IMR-90 (cell line): ENCODE data around the gene FBN3. TPM values are rescaled to one million over a fixed set of nuclear protein-coding genes. Genes with fewer than 3 reads are reported as not detected.

Experiments
- ATAC-seq: fragments of 200-7000 bp; cut with Tn5 transposase; 2 replicates; pipeline ENCODE4 v1.9.1; 2020; ENCODE audit warnings: low read depth, mild to moderate bottlenecking, moderate library complexity
- BruUV-seq: library from RNA; stranded (reverse); fragments of 400-500 nt; replicated peaks from 2 replicates; lab custom pipeline; 2021; lab: Mats Ljungman, UMichigan
- CTCF ChIA-PET: fragments of 300-600 bp; formaldehyde crosslinking; extraction: SDS; loops from one replicate; lab custom pipeline; 2021; ENCODE audit warnings: antibody characterized with exemption; lab: Yijun Ruan, JAX
- POLR2A ChIA-PET: fragments of 300-600 bp; sonication (Branson Sonifier 250); formaldehyde crosslinking; loops from one replicate; lab custom pipeline; 2022; ENCODE audit warnings: antibody characterized with exemption; ENCODE audit not compliant: unreplicated experiment; lab: Charles Lee
- DNase-seq: peaks from one replicate; pipeline ENCODE4 v3.0.0; 2013
- H2AFZ ChIP-seq: replicated peaks from 2 replicates; pipeline ENCODE3; 2013; ENCODE audit warnings: low read length, mild to moderate bottlenecking; ENCODE audit not compliant: poor library complexity
- H2AK5ac ChIP-seq: 2 replicates; pipeline ENCODE4 v1.6.1; 2013; ENCODE audit warnings: low read depth, low read length, inconsistent platforms
- H2AK9ac ChIP-seq: replicated peaks from 2 replicates; pipeline ENCODE3; 2013; ENCODE audit warnings: mild to moderate bottlenecking, low read depth, low read length, moderate library complexity; ENCODE audit not compliant: poor library complexity
- H2BK120ac ChIP-seq: 2 replicates; pipeline ENCODE4 v1.6.1; 2013; ENCODE audit warnings: low read depth, low read length, inconsistent platforms
- H2BK15ac ChIP-seq: 3 replicates; pipeline ENCODE4 v1.6.1; 2013; ENCODE audit warnings: low read depth, low read length, inconsistent platforms
- H2BK20ac ChIP-seq: 2 replicates; pipeline ENCODE4 v1.6.1; 2013; ENCODE audit warnings: low read depth, mild to moderate bottlenecking, inconsistent platforms, low read length, moderate library complexity
- H2BK5ac ChIP-seq: 2 replicates; pipeline ENCODE4 v1.6.1; 2013; ENCODE audit warnings: mild to moderate bottlenecking, low read depth, low read length, inconsistent platforms; ENCODE audit not compliant: poor library complexity, severe bottlenecking
- H3K14ac ChIP-seq: replicated peaks from 2 replicates; pipeline ENCODE4 v1.6.1; 2013; ENCODE audit warnings: low read depth, low read length, inconsistent platforms
- H3K18ac ChIP-seq: 2 replicates; pipeline ENCODE4 v1.6.1; 2013; ENCODE audit warnings: low read depth, low read length, control low read depth
- H3K23ac ChIP-seq: 2 replicates; pipeline ENCODE4 v1.6.1; 2013; ENCODE audit warnings: low read depth, low read length, inconsistent platforms
- H3K27ac ChIP-seq: 2 replicates; pipeline ENCODE4 v1.5.1; 2013; ENCODE audit warnings: mild to moderate bottlenecking, control low read depth, low read length; ENCODE audit not compliant: insufficient read depth
- H3K27me3 ChIP-seq: 2 replicates; pipeline ENCODE4 v1.6.1; 2013; ENCODE audit warnings: low read length; ENCODE audit not compliant: control insufficient read depth, insufficient read depth
- H3K36me3 ChIP-seq: 2 replicates; pipeline ENCODE4 v1.6.1; 2013; ENCODE audit warnings: low read length, mixed read lengths; ENCODE audit not compliant: control insufficient read depth, insufficient read depth
- H3K4ac ChIP-seq: 2 replicates; pipeline ENCODE4 v1.6.1; 2013; ENCODE audit warnings: low read depth, low read length, inconsistent platforms
- H3K4me1 ChIP-seq: 2 replicates; pipeline ENCODE4 v1.6.1; 2013; ENCODE audit warnings: low read length, mixed read lengths; ENCODE audit not compliant: control insufficient read depth, insufficient read depth
- H3K4me2 ChIP-seq: 2 replicates; pipeline ENCODE4 v1.6.1; 2013; ENCODE audit warnings: low read depth, mild to moderate bottlenecking, control low read depth, low read length, moderate library complexity
- H3K4me3 ChIP-seq: 2 replicates; pipeline ENCODE4 v1.5.1; 2013; ENCODE audit warnings: low read depth, mild to moderate bottlenecking, control low read depth, low read length, moderate library complexity; ENCODE audit not compliant: insufficient read depth
- H3K56ac ChIP-seq: 2 replicates; pipeline ENCODE4 v1.6.1; 2013; ENCODE audit warnings: low read length, inconsistent platforms; ENCODE audit not compliant: insufficient read depth; ENCODE audit errors: extremely low read depth
- H3K79me1 ChIP-seq, 2 experiments: 2 replicates each; pipeline ENCODE4 v1.6.1; 2013; ENCODE audit warnings: low read length in 2 of 2, inconsistent platforms in 1 of 2, low read depth in 1 of 2
- H3K9ac ChIP-seq: 2 replicates; pipeline ENCODE4 v1.6.1; 2013; ENCODE audit warnings: low read depth, low read length, control low read depth
- H3K9me1 ChIP-seq: 2 replicates; pipeline ENCODE4 v1.6.1; 2013; ENCODE audit warnings: low read length, inconsistent platforms; ENCODE audit not compliant: insufficient read depth
- H3K9me3 ChIP-seq: 2 replicates; pipeline ENCODE4 v1.6.1; 2013; ENCODE audit warnings: low read length; ENCODE audit not compliant: control insufficient read depth, insufficient read depth
- H4K20me1 ChIP-seq: 2 replicates; pipeline ENCODE4 v1.6.1; 2013; ENCODE audit warnings: low read length, inconsistent platforms; ENCODE audit not compliant: insufficient read depth
- H4K5ac ChIP-seq: 2 replicates; pipeline ENCODE4 v1.6.1; 2013; ENCODE audit warnings: mild to moderate bottlenecking, low read depth, low read length, control low read depth
- H4K8ac ChIP-seq, 2 experiments: 2 replicates each; pipeline ENCODE4 v1.6.1; 2013; ENCODE audit warnings: low read depth in 2 of 2, low read length in 2 of 2, control low read depth in 1 of 2, inconsistent platforms in 1 of 2
- H4K91ac ChIP-seq: 2 replicates; pipeline ENCODE4 v1.6.1; 2013; ENCODE audit warnings: low read depth, low read length, inconsistent platforms; ENCODE audit not compliant: insufficient read depth
- BHLHE40 ChIP-seq: fragments of 150-350 bp; IDR thresholded peaks from 2 replicates; pipeline ENCODE4 v1.6.1; 2016; ENCODE audit warnings: mild to moderate bottlenecking, low read depth, low read length
- CEBPB ChIP-seq: IDR thresholded peaks from 2 replicates; pipeline ENCODE4 v1.6.1; 2012; ENCODE audit warnings: low read depth, low read length, improper control_type of control experiment
- CHD1 ChIP-seq: IDR thresholded peaks from 2 replicates; pipeline ENCODE4 v1.6.1; 2012; ENCODE audit warnings: low read depth, low read length, improper control_type of control experiment
- CTCF ChIP-seq: conservative IDR thresholded peaks from 2 replicates; pipeline ENCODE4 v1.5.1; 2012; ENCODE audit warnings: mild to moderate bottlenecking, low read depth, low read length, improper control_type of control experiment
- ELK1 ChIP-seq: fragments of 150-350 bp; IDR thresholded peaks from 2 replicates; pipeline ENCODE4 v1.6.1; 2016; ENCODE audit warnings: low read depth, mild to moderate bottlenecking, low read length, moderate library complexity, borderline replicate concordance
- FOS ChIP-seq: fragments of 150-350 bp; IDR thresholded peaks from 2 replicates; pipeline ENCODE4 v1.6.1; 2016; ENCODE audit warnings: low read depth, low read length
- MAFK ChIP-seq: IDR thresholded peaks from 2 replicates; pipeline ENCODE4 v1.6.1; 2012; ENCODE audit warnings: low read depth, low read length, improper control_type of control experiment
- MAZ ChIP-seq: IDR thresholded peaks from 2 replicates; pipeline ENCODE4 v1.6.1; 2012; ENCODE audit warnings: low read depth, mild to moderate bottlenecking, low read length, improper control_type of control experiment, moderate library complexity, borderline replicate concordance
- MXI1 ChIP-seq: IDR thresholded peaks from 2 replicates; pipeline ENCODE4 v1.6.1; 2012; ENCODE audit warnings: low read depth, mild to moderate bottlenecking, low read length, moderate library complexity, borderline replicate concordance
- NFE2L2 ChIP-seq: fragments of 150-350 bp; IDR thresholded peaks from 2 replicates; pipeline ENCODE4 v1.6.1; 2016; ENCODE audit warnings: low read depth, mild to moderate bottlenecking, low read length
- POLR2A ChIP-seq: IDR thresholded peaks from 2 replicates; pipeline ENCODE4 v1.6.1; 2012; ENCODE audit warnings: mild to moderate bottlenecking, low read depth, low read length
- RAD21 ChIP-seq: IDR thresholded peaks from 2 replicates; pipeline ENCODE4 v1.6.1; 2012; ENCODE audit warnings: low read length, improper control_type of control experiment
- RCOR1 ChIP-seq: IDR thresholded peaks from 2 replicates; pipeline ENCODE4 v1.6.1; 2012; ENCODE audit warnings: mild to moderate bottlenecking, low read length, improper control_type of control experiment; ENCODE audit not compliant: insufficient replicate concordance
- RFX5 ChIP-seq: IDR thresholded peaks from 2 replicates; pipeline ENCODE4 v1.8.0; 2012; ENCODE audit warnings: low read depth, mild to moderate bottlenecking, low read length, moderate library complexity
- SMC3 ChIP-seq: fragments of 150-350 bp; IDR thresholded peaks from 2 replicates; pipeline ENCODE4 v1.6.1; 2016; ENCODE audit warnings: low read depth, mild to moderate bottlenecking, antibody characterized with exemption, low read length, moderate library complexity
- WGBS, 2 experiments: methylation state at CpG; one replicate each; pipeline versions ENCODE4 v1.1.5 to v1.1.7; 2013; ENCODE audit warnings: missing lambda C conversion rate in 2 of 2; ENCODE audit not compliant: insufficient read length in 1 of 2; ENCODE audit errors: extremely low coverage in 2 of 2; 5-methylcytosine and 5-hydroxymethylcytosine counted together
- dilution Hi-C: fragments of 300-500 bp; cut with HindIII; formaldehyde crosslinking; loops from one replicate; pipeline ENCODE4 v1.14.3; 2018; ENCODE audit warnings: low sequenced_read_pairs; ENCODE audit not compliant: unreplicated experiment
- in situ Hi-C: fragments of 300-500 bp; cut with MboI; formaldehyde crosslinking; loops from 3 replicates; pipeline ENCODE4 v1.14.3; 2019; ENCODE audit warnings: low sequenced_read_pairs, inconsistent platforms, mixed read lengths
- intact Hi-C: fragments of 100-400 bp; cut with micrococcal nuclease; formaldehyde crosslinking; loops from 2 replicates; pipeline ENCODE4 v1.10.0; 2022
- polyA plus RNA-seq, 3 experiments: library from polyadenylated mRNA; depleted of rRNA; stranded (reverse); fragments of >200 nt; gene quantifications; 2 replicates each; pipeline ENCODE4 v1.2.3, GENCODE V29; 2012; ENCODE audit warnings: low replicate concordance in 1 of 3
- total RNA-seq: library from RNA; depleted of rRNA; stranded (reverse); fragments of >200 nt; gene quantifications from 2 replicates; pipeline ENCODE4 v1.2.3, GENCODE V29; 2012
- TF ChIP-seq, protein P1 (sequence below): fragments of 150-350 bp; IDR thresholded peaks from 2 replicates; pipeline ENCODE4 v1.6.1; 2017; ENCODE audit warnings: mild to moderate bottlenecking, antibody characterized with exemption, low read length, low read depth

FBN3 gene
- total and polyA plus RNA-seq, 2 of the 4 experiments (the other 2 are of a cell fraction), result not detected

DNA sequence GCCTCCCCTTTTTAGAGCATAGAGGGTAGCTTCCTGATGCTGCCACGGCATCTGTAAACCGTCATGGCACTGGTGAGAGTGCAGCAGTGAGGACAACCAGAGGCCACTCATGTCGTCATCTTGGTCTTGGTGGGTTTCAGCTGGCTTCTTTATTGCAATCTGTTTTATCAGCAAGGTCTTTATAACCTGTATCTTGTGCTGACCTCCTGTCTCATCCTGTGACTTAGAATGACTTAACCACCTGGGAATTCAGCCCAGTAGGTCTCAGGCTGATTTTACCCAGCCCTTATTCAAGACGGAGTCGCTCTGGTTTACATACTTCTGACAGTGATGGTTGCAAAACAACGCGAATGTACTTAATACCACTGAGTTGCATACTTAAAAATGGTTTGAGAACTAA, 14.4 kb upstream of the FBN3 start:
- Histone ChIP-seq H3K4me1 (peaks cover 2% of the 10 kb centered on the region; the same call in 1 of the 2 replicates), H3K9ac (no peak overlapping the region), H3K56ac (no peak overlapping the region), H2BK20ac (no peak overlapping the region), H3K27me3 (no peaks in the 10 kb centered on the region), H2BK5ac (no peak overlapping the region), H2AFZ (no peak overlapping the region), H2AK5ac (no peak overlapping the region), H2AK9ac (no peak overlapping the region), H3K36me3 (no peaks in the 10 kb centered on the region), H3K9me3 (no peaks in the 10 kb centered on the region), H3K9me1 (no peaks in the 10 kb centered on the region), H2BK15ac (no peak overlapping the region), H3K23ac (no peak overlapping the region), H3K27ac (peak overlapping the region; percentile 10; the same call in 1 of the 2 replicates), H3K4me3 (no peak overlapping the region), H3K4me2 (peak overlapping the region; percentile 4; the same call in 1 of the 2 replicates), H2BK120ac (no peak overlapping the region), H4K20me1 (no peaks in the 10 kb centered on the region), H3K18ac (no peak overlapping the region), H4K5ac (no peak overlapping the region), H3K14ac (no peak overlapping the region), H3K4ac (no peak overlapping the region), H4K8ac (no peak overlapping the region), H3K79me1 (no peaks in the 10 kb centered on the region), H4K91ac (no peak overlapping the region)
- in situ Hi-C loops, result no loop called here
- dilution Hi-C loops, result no loop called here
- 31% methylated on average over 3 of the region's 7 CpGs; no CpG with 5 or more reads in 1 of the 2 experiments for WGBS, 2 experiments
- peak; percentile 58 for DNase-seq
- intact Hi-C loops, result no loop called here
- POLR2A ChIA-PET, result no interaction called here
- CTCF ChIA-PET, result no interaction called here
- no TSS peak for BruUV-seq
- TF ChIP-seq CEBPB (no peak), ELK1 (no peak), FOS (no peak), POLR2A (no peak), MXI1 (no peak), CTCF (no peak), RFX5 (no peak), MAFK (no peak), MAZ (no peak), RAD21 (no peak), NFE2L2 (no peak), SMC3 (no peak), CHD1 (no peak), RCOR1 (no peak), BHLHE40 (no peak)
- TF ChIP-seq, protein P1, sequence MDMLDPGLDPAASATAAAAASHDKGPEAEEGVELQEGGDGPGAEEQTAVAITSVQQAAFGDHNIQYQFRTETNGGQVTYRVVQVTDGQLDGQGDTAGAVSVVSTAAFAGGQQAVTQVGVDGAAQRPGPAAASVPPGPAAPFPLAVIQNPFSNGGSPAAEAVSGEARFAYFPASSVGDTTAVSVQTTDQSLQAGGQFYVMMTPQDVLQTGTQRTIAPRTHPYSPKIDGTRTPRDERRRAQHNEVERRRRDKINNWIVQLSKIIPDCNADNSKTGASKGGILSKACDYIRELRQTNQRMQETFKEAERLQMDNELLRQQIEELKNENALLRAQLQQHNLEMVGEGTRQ, result no peak
- peak; percentile 80 for ATAC-seq
